Loucy (cell line): Measurements from ENCODE around the gene RPS6KA4.

Source experiments
- H2AFZ ChIP-seq: fragments of 200-600 bp; sonication (generic); 2 replicates; pipeline ENCODE4 v1.6.0; 2016; ENCODE audit warnings: antibody characterized with exemption, mild to moderate bottlenecking, low read length, moderate library complexity
- H3F3A ChIP-seq: fragments of 200-600 bp; 2 replicates; pipeline ENCODE4 v1.6.0; 2016; ENCODE audit warnings: antibody characterized with exemption, low read depth, mild to moderate bottlenecking
- H3K27me3 ChIP-seq: fragments of 200-600 bp; sonication (generic); 2 replicates; pipeline ENCODE4 v1.6.1; 2014; ENCODE audit warnings: low read length, mild to moderate bottlenecking; ENCODE audit not compliant: insufficient read depth, poor library complexity, severe bottlenecking
- H3K36me3 ChIP-seq: fragments of 200-600 bp; sonication (generic); 2 replicates; pipeline ENCODE4 v1.6.1; 2016; ENCODE audit warnings: low read length; ENCODE audit not compliant: insufficient read depth
- H3K4me1 ChIP-seq: fragments of 200-600 bp; sonication (generic); 2 replicates; pipeline ENCODE4 v1.5.1; 2014; ENCODE audit warnings: low read length, mild to moderate bottlenecking; ENCODE audit not compliant: insufficient read depth, poor library complexity, severe bottlenecking
- H3K4me2 ChIP-seq: fragments of 200-600 bp; sonication (generic); 2 replicates; pipeline ENCODE4 v1.6.0; 2014; ENCODE audit warnings: antibody characterized with exemption, low read length, low read depth, mild to moderate bottlenecking; ENCODE audit not compliant: poor library complexity, severe bottlenecking
- H3K4me3 ChIP-seq: fragments of 200-600 bp; sonication (generic); 2 replicates; pipeline ENCODE4 v1.5.1; 2014; ENCODE audit warnings: low read length, mild to moderate bottlenecking, mixed read lengths; ENCODE audit not compliant: poor library complexity, severe bottlenecking
- H3K79me2 ChIP-seq: fragments of 200-600 bp; sonication (generic); 2 replicates; pipeline ENCODE4 v1.6.1; 2014; ENCODE audit warnings: low read length; ENCODE audit not compliant: insufficient read depth
- H3K9ac ChIP-seq: fragments of 200-600 bp; sonication (generic); 2 replicates; pipeline ENCODE4 v1.6.0; 2014; ENCODE audit warnings: mild to moderate bottlenecking, low read depth, low read length, moderate library complexity; ENCODE audit not compliant: poor library complexity, severe bottlenecking
- H3K9me2 ChIP-seq: fragments of 200-600 bp; sonication (generic); replicated peaks from 2 replicates; pipeline ENCODE4 v1.6.1; 2016; ENCODE audit warnings: low read depth, low read length, mixed read lengths
- H3K9me3 ChIP-seq: fragments of 200-600 bp; sonication (generic); 2 replicates; pipeline ENCODE4 v1.6.1; 2014; ENCODE audit warnings: mild to moderate bottlenecking, antibody characterized with exemption, low read length, low read depth; ENCODE audit not compliant: insufficient read depth
- H4K20me1 ChIP-seq: fragments of 200-600 bp; sonication (generic); 2 replicates; pipeline ENCODE4 v1.6.0; 2014; ENCODE audit warnings: antibody characterized with exemption, low read length, mild to moderate bottlenecking; ENCODE audit not compliant: insufficient read depth, poor library complexity, severe bottlenecking
- EZH2phosphoT487 ChIP-seq: fragments of 200-600 bp; IDR thresholded peaks from 2 replicates; pipeline ENCODE4 v1.6.1; 2018; ENCODE audit warnings: antibody characterized with exemption, mild to moderate bottlenecking, moderate library complexity, borderline replicate concordance
- TF ChIP-seq, protein P1 (sequence below): fragments of 200-600 bp; sonication (generic); conservative IDR thresholded peaks from 2 replicates; pipeline ENCODE4 v1.5.1; 2014; ENCODE audit warnings: mild to moderate bottlenecking, antibody characterized with exemption, low read length

Gene RPS6KA4

DNA sequence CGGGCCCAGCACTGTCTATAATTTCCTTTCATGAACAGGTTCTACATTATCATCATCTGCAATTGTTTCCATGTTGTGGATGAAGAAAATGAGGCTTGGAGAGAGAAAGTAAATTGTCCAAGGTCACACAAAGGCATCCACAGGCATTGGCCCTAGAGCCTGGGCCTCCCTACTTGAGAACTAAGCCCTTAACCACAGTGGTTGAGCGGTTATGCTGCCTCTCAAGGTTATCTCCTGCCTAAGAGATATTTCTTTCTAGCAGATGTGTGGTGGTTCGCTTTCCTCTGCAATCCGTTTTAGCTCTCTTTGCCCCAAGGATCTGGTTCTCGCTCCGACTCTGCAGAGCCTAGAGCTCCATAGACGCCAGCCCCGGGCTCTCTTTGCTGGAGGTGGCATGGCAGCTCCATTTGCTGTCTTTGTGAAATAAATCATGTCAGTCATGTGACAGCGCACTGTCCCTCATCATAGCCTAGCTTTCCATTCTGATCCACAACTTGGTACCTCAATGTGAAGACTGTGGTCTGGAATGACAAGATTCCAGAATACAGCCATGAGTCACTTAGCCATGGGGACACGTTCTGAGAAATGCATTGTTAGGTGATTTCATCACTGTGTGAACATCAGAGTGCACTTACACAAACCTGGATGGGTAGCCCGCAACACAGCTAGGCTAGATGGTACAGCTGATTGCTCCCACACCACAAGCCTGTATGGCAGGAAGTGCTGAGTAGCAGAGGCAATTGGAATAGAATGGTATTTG, 27.2 kb downstream of the RPS6KA4 start:
- H3F3A ChIP-seq, result no peaks in the 10 kb centered on the region
- H3K36me3 ChIP-seq, result no peaks in the 10 kb centered on the region
- no peak overlapping the region for H3K9ac ChIP-seq
- H4K20me1 ChIP-seq, result no peaks in the 10 kb centered on the region
- peaks cover 7% of the 10 kb centered on the region for H3K4me1 ChIP-seq
- H2AFZ ChIP-seq, result no peak overlapping the region
- H3K4me3 ChIP-seq, result no peak overlapping the region
- H3K79me2 ChIP-seq, result no peaks in the 10 kb centered on the region
- no peak overlapping the region for H3K4me2 ChIP-seq
- no peaks in the 10 kb centered on the region for H3K9me3 ChIP-seq
- no peaks in the 10 kb centered on the region for H3K27me3 ChIP-seq
- H3K9me2 ChIP-seq, result no peaks in the 10 kb centered on the region
- no peak for TF ChIP-seq EZH2phosphoT487
- TF ChIP-seq, protein P1, sequence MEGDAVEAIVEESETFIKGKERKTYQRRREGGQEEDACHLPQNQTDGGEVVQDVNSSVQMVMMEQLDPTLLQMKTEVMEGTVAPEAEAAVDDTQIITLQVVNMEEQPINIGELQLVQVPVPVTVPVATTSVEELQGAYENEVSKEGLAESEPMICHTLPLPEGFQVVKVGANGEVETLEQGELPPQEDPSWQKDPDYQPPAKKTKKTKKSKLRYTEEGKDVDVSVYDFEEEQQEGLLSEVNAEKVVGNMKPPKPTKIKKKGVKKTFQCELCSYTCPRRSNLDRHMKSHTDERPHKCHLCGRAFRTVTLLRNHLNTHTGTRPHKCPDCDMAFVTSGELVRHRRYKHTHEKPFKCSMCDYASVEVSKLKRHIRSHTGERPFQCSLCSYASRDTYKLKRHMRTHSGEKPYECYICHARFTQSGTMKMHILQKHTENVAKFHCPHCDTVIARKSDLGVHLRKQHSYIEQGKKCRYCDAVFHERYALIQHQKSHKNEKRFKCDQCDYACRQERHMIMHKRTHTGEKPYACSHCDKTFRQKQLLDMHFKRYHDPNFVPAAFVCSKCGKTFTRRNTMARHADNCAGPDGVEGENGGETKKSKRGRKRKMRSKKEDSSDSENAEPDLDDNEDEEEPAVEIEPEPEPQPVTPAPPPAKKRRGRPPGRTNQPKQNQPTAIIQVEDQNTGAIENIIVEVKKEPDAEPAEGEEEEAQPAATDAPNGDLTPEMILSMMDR, result no peak

DNA sequence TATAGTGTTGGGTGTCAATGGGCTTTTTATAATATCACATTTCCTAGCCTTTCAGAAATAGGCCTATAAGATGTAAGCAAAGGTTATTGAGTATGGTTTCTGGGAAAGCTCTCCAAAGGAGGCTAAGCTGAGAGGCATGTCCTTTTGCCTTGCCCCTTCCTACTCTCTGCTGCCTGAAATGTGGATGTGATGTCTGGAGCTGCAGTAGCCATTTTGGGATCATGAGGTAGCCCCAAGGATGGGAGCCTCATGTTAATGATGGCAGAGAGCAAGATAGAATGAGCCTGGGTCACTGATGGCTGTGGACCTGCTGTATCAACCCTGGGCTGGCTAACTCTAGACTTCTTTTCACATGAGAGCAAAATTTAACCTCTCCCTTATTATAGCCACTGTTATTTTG, 29.0 kb downstream of the RPS6KA4 start:
- H3K9me2 ChIP-seq, result no peaks in the 10 kb centered on the region
- H3F3A ChIP-seq, result no peaks in the 10 kb centered on the region
- no peak overlapping the region for H2AFZ ChIP-seq
- no peaks in the 10 kb centered on the region for H3K27me3 ChIP-seq
- H3K4me2 ChIP-seq, result no peak overlapping the region
- no peaks in the 10 kb centered on the region for H3K79me2 ChIP-seq
- no peak overlapping the region for H3K4me3 ChIP-seq
- no peaks in the 10 kb centered on the region for H3K9me3 ChIP-seq
- peaks cover 7% of the 10 kb centered on the region for H3K4me1 ChIP-seq
- no peaks in the 10 kb centered on the region for H4K20me1 ChIP-seq
- TF ChIP-seq, protein P1, result no peak
- H3K36me3 ChIP-seq, result no peaks in the 10 kb centered on the region
- H3K9ac ChIP-seq, result no peak overlapping the region

DNA sequence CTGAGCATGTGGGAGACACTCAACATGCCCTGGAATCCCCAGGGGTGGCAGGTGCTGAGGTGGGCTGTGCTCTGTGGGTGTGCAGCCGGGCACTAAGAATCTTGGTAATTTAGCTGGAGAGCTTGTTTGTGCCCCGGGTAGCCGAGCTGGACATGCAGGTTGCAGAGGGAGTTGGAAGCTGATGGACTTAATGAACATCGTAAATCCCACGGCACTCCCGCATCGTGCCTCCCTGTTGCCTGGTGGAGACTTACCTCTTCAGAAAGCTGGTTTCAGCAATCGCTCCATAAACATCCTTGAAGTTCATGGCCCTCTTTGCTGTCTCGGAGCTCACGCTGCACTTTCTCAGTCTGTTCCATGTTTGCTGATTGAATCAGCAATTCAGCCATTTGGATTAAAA, 29.9 kb downstream of the RPS6KA4 start:
- no peaks in the 10 kb centered on the region for H3K9me3 ChIP-seq
- no peaks in the 10 kb centered on the region for H3K79me2 ChIP-seq
- no peaks in the 10 kb centered on the region for H3K36me3 ChIP-seq
- no peak for TF ChIP-seq EZH2phosphoT487
- TF ChIP-seq, protein P1, result no peak
- no peaks in the 10 kb centered on the region for H3K9me2 ChIP-seq
- peaks cover 7% of the 10 kb centered on the region for H3K4me1 ChIP-seq
- H3K4me2 ChIP-seq, result no peak overlapping the region
- no peaks in the 10 kb centered on the region for H3K27me3 ChIP-seq
- H2AFZ ChIP-seq, result no peak overlapping the region
- H3F3A ChIP-seq, result no peaks in the 10 kb centered on the region
- H3K9ac ChIP-seq, result no peak overlapping the region
- H4K20me1 ChIP-seq, result no peaks in the 10 kb centered on the region
- no peak overlapping the region for H3K4me3 ChIP-seq
